Central memory CD4-positive, alpha-beta T cell (primary cell): ENCODE results near the gene HUWE1.

ENCODE experiments used
- DNase-seq: peaks from one replicate; pipeline ENCODE4 v3.0.0; 2022

HUWE1 gene

GRCh38 chrX:53494436-53494835 lies 192.1 kb downstream of the HUWE1 start:
- no peak for DNase-seq

- no peak for DNase-seq
Measured at GRCh38 chrX:53486285-53486684, 200.2 kb downstream of the HUWE1 start.

GRCh38 chrX:53483838-53484405 lies 202.6 kb downstream of the HUWE1 start:
- no peak for DNase-seq

GRCh38 chrX:53483416-53483815 lies 203.1 kb downstream of the HUWE1 start:
- no peak for DNase-seq
